A549 (cell line): ENCODE data around the gene ATF7IP2. TPM values are rescaled to one million over a fixed set of nuclear protein-coding genes. Genes with fewer than 3 reads are reported as not detected.

ENCODE experiments used
- ATAC-seq, 2 experiments: fragments of 200-7000 bp in 1 of 2; fragments of >200 bp in 1 of 2; cut with Nextera tagmentation in 1 of 2; cut with Tn5 transposase in 1 of 2; 3 replicates each; pipeline versions ENCODE4 v1.8.0 to v1.9.1; 2018 to 2020; ENCODE audit warnings: mild to moderate bottlenecking in 1 of 2, moderate library complexity in 1 of 2
- CTCF ChIA-PET: fragments of 300-600 bp; sonication (Branson Sonifier 250); formaldehyde crosslinking; extraction: SDS; loops from one replicate; lab custom pipeline; 2021; ENCODE audit warnings: antibody characterized with exemption, inconsistent platforms; lab: Yijun Ruan, JAX
- POLR2A ChIA-PET: fragments of 350-600 bp; formaldehyde crosslinking; extraction: SDS; loops from one replicate; lab custom pipeline; 2021; ENCODE audit warnings: antibody characterized with exemption, inconsistent platforms; lab: Yijun Ruan, JAX
- DNase-seq, 2 experiments: peaks; one replicate each; pipeline versions ENCODE4 v3.0.0 to v3.0.0-alpha.2; 2011 to 2016; ENCODE audit warnings: low read depth in 1 of 2, low spot score in 1 of 2
- FAIRE-seq: peaks from 2 replicates; lab custom pipeline; 2011; peaks lifted over from hg19 to GRCh38; lab: Jason Lieb, UNC
- H3K27ac ChIP-seq, 2 experiments: fragments of >200 bp; sonication (Bioruptor Twin); formaldehyde crosslinking; 3 replicates each; pipeline ENCODE4 v1.5.1; 2016 to 2017
- H3K4me1 ChIP-seq: fragments of >200 bp; sonication (Bioruptor Twin); formaldehyde crosslinking; 3 replicates; pipeline ENCODE4 v1.6.1; 2016
- H3K4me2 ChIP-seq: fragments of >200 bp; sonication (Bioruptor Twin); formaldehyde crosslinking; 3 replicates; pipeline ENCODE4 v1.6.1; 2016
- H3K4me3 ChIP-seq: fragments of >200 bp; sonication (Bioruptor Twin); formaldehyde crosslinking; 3 replicates; pipeline ENCODE4 v1.5.1; 2016
- H3K9me3 ChIP-seq: fragments of >200 bp; sonication (Bioruptor Twin); formaldehyde crosslinking; 3 replicates; pipeline ENCODE4 v1.6.1; 2016
- ATOH8 ChIP-seq: fragments of 250-450 bp; sonication (Bioruptor Pico); IDR thresholded peaks from 2 replicates; pipeline ENCODE4 v1.5.0; 2020; ENCODE audit warnings: low read depth, mild to moderate bottlenecking, moderate library complexity
- BHLHE40 ChIP-seq: IDR thresholded peaks from 2 replicates; pipeline ENCODE4 v1.6.1; 2012; ENCODE audit warnings: low read depth, low read length, inconsistent platforms
- CEBPB ChIP-seq, 2 experiments: fragments of >200 bp in 1 of 2; sonication (Bioruptor Twin) in 1 of 2; formaldehyde crosslinking in 1 of 2; IDR thresholded peaks; 2 replicates each; pipeline ENCODE4 v1.6.1; 2012 to 2016
- CHD2 ChIP-seq: fragments of 150-350 bp; IDR thresholded peaks from 2 replicates; pipeline ENCODE4 v1.6.1; 2014; ENCODE audit warnings: low read length; ENCODE audit not compliant: partially characterized antibody
- CHD4 ChIP-seq: fragments of 200-600 bp; sonication (generic); IDR thresholded peaks from 2 replicates; pipeline ENCODE4 v1.6.1; 2016; ENCODE audit warnings: antibody characterized with exemption, mild to moderate bottlenecking, borderline replicate concordance
- CTCF ChIP-seq: fragments of >200 bp; sonication (Bioruptor Twin); formaldehyde crosslinking; IDR thresholded peaks from 3 replicates; pipeline ENCODE4 v1.5.1; 2016
- EHF ChIP-seq: fragments of 250-450 bp; sonication (Bioruptor Pico); IDR thresholded peaks from 2 replicates; pipeline ENCODE4 v1.5.0; 2020; ENCODE audit warnings: mild to moderate bottlenecking
- ELK1 ChIP-seq: fragments of 150-350 bp; IDR thresholded peaks from 2 replicates; pipeline ENCODE4 v1.6.1; 2014; ENCODE audit warnings: low read depth, mild to moderate bottlenecking, low read length
- ESRRA ChIP-seq: fragments of 150-350 bp; IDR thresholded peaks from 2 replicates; pipeline ENCODE4 v1.6.1; 2014; ENCODE audit warnings: mild to moderate bottlenecking, low read length, borderline replicate concordance
- FOSL2 ChIP-seq, 2 experiments: fragments of 450-650 bp in 1 of 2; fragments of >200 bp in 1 of 2; sonication (Bioruptor Twin) in 1 of 2; formaldehyde crosslinking; IDR thresholded peaks; 2 replicates each; pipeline versions ENCODE4 v1.5.0 to v1.6.1; 2016 to 2020; ENCODE audit warnings: mild to moderate bottlenecking in 1 of 2, moderate library complexity in 1 of 2
- HDAC2 ChIP-seq: fragments of 200-600 bp; sonication (generic); IDR thresholded peaks from 2 replicates; pipeline ENCODE4 v1.6.1; 2016
- HEYL ChIP-seq: fragments of 250-450 bp; sonication (Bioruptor Pico); IDR thresholded peaks from 2 replicates; pipeline ENCODE4 v1.8.0; 2021; ENCODE audit warnings: mild to moderate bottlenecking, moderate library complexity
- HMGXB4 ChIP-seq: fragments of 250-450 bp; sonication (Bioruptor Pico); IDR thresholded peaks from 2 replicates; pipeline ENCODE4 v1.5.0; 2021; ENCODE audit warnings: mild to moderate bottlenecking, moderate library complexity, borderline replicate concordance
- HOXA7 ChIP-seq: fragments of 250-450 bp; sonication (Bioruptor Pico); IDR thresholded peaks from 2 replicates; pipeline ENCODE4 v1.5.0; 2020; ENCODE audit warnings: mild to moderate bottlenecking, moderate library complexity
- HOXB13 ChIP-seq: fragments of 250-450 bp; sonication (Bioruptor Pico); IDR thresholded peaks from 2 replicates; pipeline ENCODE4 v1.5.0; 2020; ENCODE audit warnings: low read depth, mild to moderate bottlenecking, moderate library complexity
- MAFK ChIP-seq: fragments of 450-650 bp; IDR thresholded peaks from 2 replicates; pipeline ENCODE4 v1.6.1; 2014; ENCODE audit not compliant: partially characterized antibody
- MAX ChIP-seq: IDR thresholded peaks from 2 replicates; pipeline ENCODE4 v1.6.1; 2012
- POLR2A ChIP-seq: IDR thresholded peaks from 2 replicates; pipeline ENCODE4 v1.6.1; 2012; ENCODE audit warnings: mild to moderate bottlenecking, low read length
- RFX5 ChIP-seq: fragments of 450-650 bp; IDR thresholded peaks from 2 replicates; pipeline ENCODE4 v1.7.1; 2014; ENCODE audit warnings: antibody characterized with exemption, mild to moderate bottlenecking, moderate library complexity
- SMC3 ChIP-seq: fragments of >200 bp; sonication (Bioruptor Twin); formaldehyde crosslinking; IDR thresholded peaks from 3 replicates; pipeline ENCODE4 v1.6.1; 2018; ENCODE audit warnings: inconsistent platforms
- TP53 ChIP-seq: fragments of 250-450 bp; sonication (Bioruptor Pico); IDR thresholded peaks from 2 replicates; pipeline ENCODE4 v1.5.0; 2021; ENCODE audit warnings: mild to moderate bottlenecking, moderate library complexity
- ZC3H11A ChIP-seq: fragments of 450-650 bp; IDR thresholded peaks from 2 replicates; pipeline ENCODE4 v1.6.1; 2014; ENCODE audit warnings: antibody characterized with exemption, mild to moderate bottlenecking
- ZFP36 ChIP-seq: fragments of 450-650 bp; IDR thresholded peaks from 2 replicates; pipeline ENCODE4 v1.6.1; 2014; ENCODE audit warnings: borderline replicate concordance; ENCODE audit not compliant: partially characterized antibody
- ZSCAN20 ChIP-seq: fragments of 250-450 bp; sonication (Bioruptor Pico); IDR thresholded peaks from 2 replicates; pipeline ENCODE4 v1.8.0; 2022; ENCODE audit warnings: mild to moderate bottlenecking, moderate library complexity
- WGBS: methylation state at CpG from one replicate; pipeline ENCODE4 v1.1.6; 2017; ENCODE audit errors: missing lambda C conversion rate; 5-methylcytosine and 5-hydroxymethylcytosine counted together
- polyA plus RNA-seq, 4 experiments: library from polyadenylated mRNA; depleted of rRNA in 3 of 4; stranded (reverse); fragments of >200 nt; fragmentation: RNase III in 1 of 4; extraction: RNeasy Plus Mini Kit Qiagen cat#74134 plus additional on column Dnase treatment in 1 of 4; gene quantifications; 2 replicates in 3 of 4; 3 replicates in 1 of 4; pipeline ENCODE4 v1.2.3, GENCODE V29; 2011 to 2017

ATF7IP2 gene
- polyA plus RNA-seq, 2 of the 4 experiments (the other 2 are of a cell fraction), result 12.3 to 23.5 TPM

GRCh38 chr16:10371592-10371991 lies 14.3 kb upstream of the ATF7IP2 start:
- DNase-seq (no peak), ATAC-seq (no peak), FAIRE-seq (no peak)
- H3K4me3 ChIP-seq, result no peak overlapping the region
- no peak for TF ChIP-seq ZFP36
- ChIA-PET CTCF (no interaction called here), POLR2A (no interaction called here)
- no peak overlapping the region for H3K4me2 ChIP-seq
- H3K4me1 ChIP-seq, result no peaks in the 10 kb centered on the region
- peaks cover 7% of the 10 kb centered on the region; the same call in 1 of the 3 replicates for H3K9me3 ChIP-seq
- 32% methylated on average over 2 of the region's 2 CpGs for WGBS
- no peak overlapping the region for H3K27ac ChIP-seq

- 58% methylated on average over 1 of the region's 1 CpG for WGBS
- no peak overlapping the region for H3K4me2 ChIP-seq
- TF ChIP-seq ESRRA (no peak), SMC3 (no peak), RFX5 (no peak), ELK1 (no peak), MAX (no peak), MAFK (no peak), CEBPB (IDR thresholded peaks at IDR 0.05) (no peak), ZFP36 (no peak), ZSCAN20 (CRISPR knock-in tag) (no peak), HEYL (CRISPR knock-in tag) (no peak), HOXA7 (CRISPR knock-in tag) (no peak), CTCF (no peak)
- no peak overlapping the region for H3K4me3 ChIP-seq
- ATAC-seq, result no peak
- ChIA-PET CTCF (no interaction called here), POLR2A (no interaction called here)
- no peak for FAIRE-seq
- no peak for DNase-seq
- no peaks in the 10 kb centered on the region for H3K4me1 ChIP-seq
- peaks cover 10% of the 10 kb centered on the region for H3K9me3 ChIP-seq
- no peak overlapping the region for H3K27ac ChIP-seq
These were observed 12.3 kb upstream of the ATF7IP2 start for GRCh38 chr16:10373556-10373955.

GRCh38 chr16:10376229-10376628 lies 9.6 kb upstream of the ATF7IP2 start:
- no peak for FAIRE-seq
- H3K4me3 ChIP-seq, result no peak overlapping the region
- TF ChIP-seq ESRRA (no peak), ZC3H11A (no peak), HDAC2 (no peak)
- TF ChIP-seq, all 56 proteins: peak for 0
- no peak overlapping the region for H3K27ac ChIP-seq
- H3K9me3 ChIP-seq, result peaks cover 10% of the 10 kb centered on the region
- 0% methylated on average over 1 of the region's 1 CpG for WGBS
- H3K4me2 ChIP-seq, result no peak overlapping the region
- DNase-seq (no peak), ATAC-seq (no peak)
- H3K4me1 ChIP-seq, result no peaks in the 10 kb centered on the region
- CTCF ChIA-PET, result interaction anchor here (0.6 to 0.7 kb wide), 2 partner anchors 54 to 1222 kb away, joined by 3 read pairs; no protein-coding TSS in a partner anchor
- POLR2A ChIA-PET, result no interaction called here

- no peak for FAIRE-seq
- WGBS, result 72% methylated on average over 3 of the region's 3 CpGs
- no peak overlapping the region for H3K27ac ChIP-seq
- no peak for TF ChIP-seq MAX
- TF ChIP-seq HOXB13, result no peak
- no peak for TF ChIP-seq HMGXB4
- no peak for TF ChIP-seq ESRRA
- no peak for TF ChIP-seq CEBPB (IDR thresholded peaks at IDR 0.05)
- no peak for TF ChIP-seq ATOH8 (CRISPR knock-in tag)
- TF ChIP-seq FOSL2 (IDR thresholded peaks at IDR 0.05), result no peak
- no peak for TF ChIP-seq FOSL2 (CRISPR knock-in tag; IDR thresholded peaks at IDR 0.05)
- TF ChIP-seq POLR2A, result no peak
- TF ChIP-seq EHF (CRISPR knock-in tag), result no peak
- no peak for TF ChIP-seq CHD2
- no peak for TF ChIP-seq BHLHE40
- no peak for TF ChIP-seq TP53 (CRISPR knock-in tag)
- no peak for TF ChIP-seq CHD4
These were observed 2.2 kb upstream of the ATF7IP2 start for GRCh38 chr16:10383626-10384025.

More at GRCh38 chr16:10383626-10384025, 2.2 kb upstream of the ATF7IP2 start:
- CTCF ChIA-PET, result no interaction called here
- no peak for ATAC-seq
- Histone ChIP-seq H3K4me2 (no peak overlapping the region), H3K4me3 (no peak overlapping the region), H3K4me1 (peaks cover 7% of the 10 kb centered on the region), H3K9me3 (peaks cover 7% of the 10 kb centered on the region; the same call in 2 of the 3 replicates)
- no peak for DNase-seq
- POLR2A ChIA-PET, result no interaction called here
